ENCODE results near the gene ACTR5. TPM values are rescaled to one million over a fixed set of nuclear protein-coding genes. Genes with fewer than 3 reads are reported as not detected.

ACTR5 gene
- total RNA-seq, 2 donors from 2014 or later: 8.0 to 8.1 TPM

GRCh38 chr20:38728911-38729642 is 19.2 kb upstream of the ACTR5 start:
- TF ChIP-seq CTCF (IDR thresholded peaks at IDR 0.05): no peak
- DNase-seq (ENCODE audit: low spot score) (no peak), ATAC-seq (ENCODE audit: insufficient number of reproducible peaks, low FRiP score, low read depth) (no peak)
- Histone ChIP-seq H3K4me1 (ENCODE audit: control insufficient read depth in 1 of 2, low read depth in 2 of 2) (peaks cover 0 to 28% of the 10 kb centered on the region in 2 donors), H3K36me3 (no peaks in the 10 kb centered on the region), H3K9me3 (no peaks in the 10 kb centered on the region), H3K27ac (no peak overlapping the region), H3K27me3 (replicated peaks; ENCODE audit: insufficient read depth) (peaks cover 29% of the 10 kb centered on the region), H3K4me3 (no peak overlapping the region)

GRCh38 chr20:38729767-38730166 is 18.5 kb upstream of the ACTR5 start:
- no peak overlapping the region for H3K4me3 ChIP-seq
- TF ChIP-seq CTCF (IDR thresholded peaks at IDR 0.05): no peak
- peaks cover 23% of the 10 kb centered on the region for H3K27me3 ChIP-seq (replicated peaks; ENCODE audit: insufficient read depth)
- no peak for DNase-seq (ENCODE audit: low spot score)
- no peak overlapping the region for H3K27ac ChIP-seq
- no peak for ATAC-seq (ENCODE audit: insufficient number of reproducible peaks, low FRiP score, low read depth)
- no peaks in the 10 kb centered on the region for H3K9me3 ChIP-seq
- H3K36me3 ChIP-seq: no peaks in the 10 kb centered on the region
- H3K4me1 ChIP-seq (ENCODE audit: control insufficient read depth in 1 of 2, low read depth in 2 of 2): peaks cover 0 to 21% of the 10 kb centered on the region in 2 donors

- no peak for DNase-seq (ENCODE audit: low spot score)
- peaks cover 0 to 21% of the 10 kb centered on the region in 2 donors for H3K4me1 ChIP-seq (ENCODE audit: control insufficient read depth in 1 of 2, low read depth in 2 of 2)
- no peak for ATAC-seq (ENCODE audit: insufficient number of reproducible peaks, low FRiP score, low read depth)
- H3K9me3 ChIP-seq: no peaks in the 10 kb centered on the region
- H3K27me3 ChIP-seq (replicated peaks; ENCODE audit: insufficient read depth): peaks cover 17% of the 10 kb centered on the region
- H3K27ac ChIP-seq: no peak overlapping the region
- peak overlapping the region; percentile 57 for H3K4me3 ChIP-seq
- no peak for TF ChIP-seq CTCF (IDR thresholded peaks at IDR 0.05)
- no peaks in the 10 kb centered on the region for H3K36me3 ChIP-seq
Measured at GRCh38 chr20:38730167-38730988, 17.9 kb upstream of the ACTR5 start.

GRCh38 chr20:38730989-38731737 is 17.1 kb upstream of the ACTR5 start:
- ATAC-seq (ENCODE audit: insufficient number of reproducible peaks, low FRiP score, low read depth) (no peak), DNase-seq (ENCODE audit: low spot score) (no peak)
- Histone ChIP-seq H3K36me3 (no peaks in the 10 kb centered on the region), H3K27ac (no peak overlapping the region), H3K9me3 (no peaks in the 10 kb centered on the region), H3K4me1 (ENCODE audit: control insufficient read depth in 1 of 2, low read depth in 2 of 2) (peaks cover 0 to 14% of the 10 kb centered on the region in 2 donors), H3K4me3 (peak overlapping the region; percentile 57), H3K27me3 (replicated peaks; ENCODE audit: insufficient read depth) (peaks cover 9% of the 10 kb centered on the region)
- TF ChIP-seq CTCF (IDR thresholded peaks at IDR 0.05): peak; percentile 97

- Histone ChIP-seq H3K9me3 (no peaks in the 10 kb centered on the region), H3K4me1 (ENCODE audit: control insufficient read depth in 1 of 2, low read depth in 2 of 2) (peaks cover 0 to 13% of the 10 kb centered on the region in 2 donors), H3K27me3 (replicated peaks; ENCODE audit: insufficient read depth) (peaks cover 7% of the 10 kb centered on the region), H3K27ac (no peak overlapping the region), H3K36me3 (no peaks in the 10 kb centered on the region), H3K4me3 (no peak overlapping the region)
- no peak for TF ChIP-seq CTCF (IDR thresholded peaks at IDR 0.05)
- DNase-seq (ENCODE audit: low spot score): no peak
- no peak for ATAC-seq (ENCODE audit: insufficient number of reproducible peaks, low FRiP score, low read depth)
Measured at GRCh38 chr20:38731738-38732113, 16.5 kb upstream of the ACTR5 start.

All from thoracic aorta (tissue), 2 donors.